Right kidney (tissue), 9 donors: ENCODE measurements around the gene LYRM9.
"Not testable (repeated sequence)": the region's sequence is repeated elsewhere in the genome, so short reads cannot be mapped to it uniquely, and the experiment has no call there.

Experiments used
- DNase-seq: peaks from one replicate; pipeline ENCODE4 v3.0.0-alpha.2; 2016
- long read RNA-seq, 8 donors: transcript quantifications; one replicate each; lab custom pipeline, GENCODE V29; 2026

LYRM9 gene
- long read RNA-seq, donor 1, transcript LYRM9-201 (4 exons, 501 nt), result major isoform, 7 of 24 reads
- long read RNA-seq, donor 1, partial matches to known transcripts, result 14 of 24 reads
- long read RNA-seq, donor 1, other reads (novel, unspliced or antisense), result 0 of 24 reads
- long read RNA-seq, donor 2, partial matches to known transcripts, result 0 of 7 reads
- long read RNA-seq, donor 2, other reads (novel, unspliced or antisense), result 0 of 7 reads
- long read RNA-seq, donor 3, transcript LYRM9-201 (4 exons, 501 nt), result major isoform, 5 of 6 reads
- long read RNA-seq, donor 3, partial matches to known transcripts, result 0 of 6 reads
- long read RNA-seq, donor 3, other reads (novel, unspliced or antisense), result 0 of 6 reads
- long read RNA-seq, donor 4, transcript LYRM9-201 (4 exons, 501 nt), result major isoform, 6 of 8 reads
- long read RNA-seq, donor 4, partial matches to known transcripts, result 0 of 8 reads
- long read RNA-seq, donor 4, other reads (novel, unspliced or antisense), result 0 of 8 reads
- long read RNA-seq, donor 5, transcript LYRM9-201 (4 exons, 501 nt), result major isoform, 7 of 16 reads
- long read RNA-seq, donor 5, partial matches to known transcripts, result 5 of 16 reads
- long read RNA-seq, donor 5, other reads (novel, unspliced or antisense), result 0 of 16 reads
- long read RNA-seq, donor 6, partial matches to known transcripts, result 0 of 6 reads
- long read RNA-seq, donor 6, other reads (novel, unspliced or antisense), result 0 of 6 reads
- long read RNA-seq, donor 7, result 0 reads
- long read RNA-seq, donor 8, transcript LYRM9-201 (4 exons, 501 nt), result major isoform, 5 of 15 reads
- long read RNA-seq, donor 8, partial matches to known transcripts, result 5 of 15 reads
- long read RNA-seq, donor 8, other reads (novel, unspliced or antisense), result 0 of 15 reads

DNA sequence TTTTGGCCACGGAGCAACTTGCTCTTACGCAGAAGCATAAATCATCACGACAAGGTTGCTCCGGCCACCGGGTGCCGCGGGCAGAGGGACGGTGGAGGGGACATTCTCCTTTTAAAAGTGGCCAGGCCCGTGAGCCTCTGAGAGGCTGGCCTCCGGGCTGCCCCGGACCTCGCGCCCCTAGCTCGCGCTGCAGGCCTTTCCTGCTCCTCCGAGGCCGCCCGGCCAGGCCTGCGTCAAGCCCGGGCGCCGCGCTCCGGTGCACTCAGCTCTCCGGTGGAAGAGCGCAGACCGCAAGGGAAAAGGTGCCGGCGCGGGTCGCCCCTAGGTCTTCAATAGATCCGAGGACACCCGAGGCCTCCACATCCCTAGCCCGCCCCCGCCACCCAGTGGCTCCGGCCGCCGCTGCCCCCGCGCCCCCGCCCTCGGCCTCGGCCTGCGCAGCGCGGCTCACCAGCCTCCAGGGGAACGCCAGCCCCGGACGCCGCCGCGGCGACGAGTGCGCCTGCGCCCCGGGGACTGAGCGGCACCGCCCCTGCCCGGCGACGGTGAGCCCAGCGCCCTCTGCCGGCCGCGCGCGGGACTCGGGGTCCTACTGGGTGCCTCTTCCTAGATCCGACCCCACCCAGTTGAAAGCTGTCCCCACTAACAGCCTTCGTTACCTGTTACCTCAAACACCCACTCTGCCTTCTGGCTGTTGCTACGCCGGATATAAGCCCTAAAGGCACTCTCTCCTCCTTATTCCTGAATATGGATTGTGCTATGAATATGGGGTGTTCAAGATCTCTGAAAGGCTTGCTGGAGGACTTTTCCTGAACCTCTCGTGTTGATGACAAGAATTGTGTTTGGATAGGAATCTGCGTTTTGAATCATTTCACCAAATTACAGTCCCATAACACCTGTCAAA is at the start of gene LYRM9:
TSS of gene LYRM9 (minus strand) at position 500 of the 904 bp plus-strand sequence. CDS start 10,671 bp downstream, outside the sequence.
- DNase-seq, result peak; percentile 85

DNA sequence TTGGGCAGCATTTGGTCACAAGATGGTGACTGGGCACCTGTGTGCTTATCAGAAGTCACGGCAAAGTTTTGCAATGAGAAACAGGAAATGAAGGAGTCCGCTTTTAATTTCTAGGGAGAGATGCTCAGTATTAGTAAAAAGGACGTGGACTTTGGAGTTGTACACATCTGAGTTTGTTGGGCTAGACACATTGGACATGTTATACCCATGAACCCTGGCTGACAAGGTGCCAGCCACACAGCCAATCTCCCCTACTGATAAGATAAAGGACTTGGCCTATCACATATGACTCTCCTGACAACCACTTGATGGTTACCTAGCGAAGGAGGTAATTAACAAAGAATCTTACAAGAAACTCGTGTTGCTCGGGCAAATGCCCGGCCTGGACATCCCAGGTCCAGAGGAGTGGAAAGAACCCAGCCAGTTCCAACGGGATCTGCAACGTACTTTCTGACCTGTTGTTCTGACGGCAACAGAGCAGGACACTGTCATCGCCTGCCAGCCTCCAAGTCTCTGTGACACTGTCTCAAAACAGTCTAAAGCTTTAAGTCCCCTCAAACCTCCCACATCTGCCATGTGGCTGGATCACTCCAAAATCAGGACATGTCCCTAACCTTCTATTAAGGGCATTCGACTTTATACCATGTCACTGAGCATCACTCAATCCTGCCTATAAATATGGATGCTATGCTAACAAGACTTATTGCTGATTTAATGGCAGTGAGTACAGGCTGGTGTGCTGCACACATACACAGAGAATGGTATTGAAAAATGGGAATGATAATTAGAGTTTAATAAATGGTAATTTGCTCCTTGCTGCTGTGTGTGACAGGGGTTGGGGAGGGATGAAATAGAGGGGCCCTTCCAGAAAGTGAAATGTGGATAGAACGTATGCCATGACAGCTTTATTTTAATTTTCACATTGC is 47.6 kb upstream of the LYRM9 start:
- no peak for DNase-seq

DNA sequence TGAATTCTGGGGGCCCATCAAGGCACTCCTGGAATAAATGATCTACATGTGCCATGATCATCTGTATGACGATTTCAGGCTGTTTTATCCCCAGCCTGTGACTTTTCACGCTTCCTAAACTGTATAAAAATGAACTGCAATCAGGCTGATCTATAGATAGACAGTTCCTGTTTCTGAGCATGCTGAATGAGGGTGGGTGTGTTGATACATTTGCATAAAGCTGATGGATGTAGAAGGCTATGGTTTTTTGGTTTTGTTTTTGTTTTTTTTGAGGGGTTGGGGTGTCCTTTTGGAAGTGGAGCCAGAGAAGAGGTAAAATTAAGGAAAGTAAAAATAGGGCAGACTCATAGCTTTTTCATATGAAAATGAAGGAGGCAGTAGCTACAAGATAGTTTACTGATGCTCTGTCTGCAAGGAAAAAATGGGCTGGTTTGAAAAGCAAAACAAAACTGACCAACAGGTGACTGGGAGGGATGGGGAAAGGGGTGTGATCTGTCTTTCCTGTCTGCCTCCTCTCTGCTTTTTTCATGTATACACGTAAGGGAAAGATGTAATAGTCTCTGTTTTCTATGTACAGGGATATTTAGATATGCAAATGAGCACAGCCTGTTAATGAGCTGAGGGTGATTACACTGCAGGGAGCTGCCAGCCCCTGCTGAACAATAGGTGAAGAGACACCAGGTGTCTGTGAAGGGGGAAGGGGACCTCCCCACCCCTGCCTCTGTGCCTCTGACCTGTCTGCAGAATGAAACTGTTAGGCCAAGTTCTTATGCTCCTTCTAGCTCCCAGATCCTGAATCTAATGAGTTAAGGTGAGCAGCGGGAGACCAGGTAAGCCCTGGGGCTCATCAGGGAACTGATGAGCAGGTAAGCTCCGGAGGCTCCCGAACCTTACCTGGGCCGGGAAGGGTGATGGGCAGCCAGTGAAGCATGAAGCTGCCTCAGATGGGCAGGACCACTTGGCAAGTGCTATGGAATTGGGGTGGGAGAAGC is 46.6 kb upstream of the LYRM9 start:
- no peak for DNase-seq

DNA sequence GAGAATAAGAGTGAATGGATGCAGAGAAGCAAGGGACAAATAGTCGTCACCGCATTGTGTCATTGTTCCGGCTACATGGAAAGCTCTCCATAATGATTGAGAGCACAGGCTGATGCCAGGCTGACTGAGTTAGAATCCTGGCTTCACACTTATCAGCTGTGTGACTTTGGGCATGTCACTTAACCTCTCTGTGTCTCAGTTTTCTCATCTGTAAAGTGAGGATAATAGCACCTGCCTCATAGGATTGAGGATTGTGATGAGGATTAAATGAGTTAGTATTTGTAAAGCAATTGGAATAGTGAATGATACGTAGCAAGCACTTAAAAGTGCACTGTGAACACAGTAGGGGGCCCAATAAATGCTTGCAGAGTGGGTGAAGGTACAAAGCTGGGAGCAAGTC is 45.7 kb upstream of the LYRM9 start:
- DNase-seq, result no peak

DNA sequence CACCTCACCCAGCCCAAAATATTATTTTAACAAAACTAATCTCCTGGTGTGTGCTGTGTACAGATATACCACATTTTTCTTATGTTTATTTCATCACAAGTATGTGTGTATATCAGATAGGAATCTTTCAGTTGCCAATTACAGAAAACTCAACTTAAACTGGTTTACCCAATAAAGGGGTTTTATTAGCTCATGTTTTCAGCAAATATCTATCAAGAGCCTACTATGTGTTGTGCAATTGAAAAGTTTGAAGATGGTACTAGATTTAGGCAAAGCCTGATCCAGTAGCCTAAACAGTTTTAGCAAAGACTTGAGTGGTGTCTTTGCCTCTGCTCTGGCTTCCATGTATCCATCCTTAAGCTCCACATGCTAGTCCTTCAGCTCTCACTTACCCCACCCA is 45.1 kb upstream of the LYRM9 start:
- no peak for DNase-seq

DNA sequence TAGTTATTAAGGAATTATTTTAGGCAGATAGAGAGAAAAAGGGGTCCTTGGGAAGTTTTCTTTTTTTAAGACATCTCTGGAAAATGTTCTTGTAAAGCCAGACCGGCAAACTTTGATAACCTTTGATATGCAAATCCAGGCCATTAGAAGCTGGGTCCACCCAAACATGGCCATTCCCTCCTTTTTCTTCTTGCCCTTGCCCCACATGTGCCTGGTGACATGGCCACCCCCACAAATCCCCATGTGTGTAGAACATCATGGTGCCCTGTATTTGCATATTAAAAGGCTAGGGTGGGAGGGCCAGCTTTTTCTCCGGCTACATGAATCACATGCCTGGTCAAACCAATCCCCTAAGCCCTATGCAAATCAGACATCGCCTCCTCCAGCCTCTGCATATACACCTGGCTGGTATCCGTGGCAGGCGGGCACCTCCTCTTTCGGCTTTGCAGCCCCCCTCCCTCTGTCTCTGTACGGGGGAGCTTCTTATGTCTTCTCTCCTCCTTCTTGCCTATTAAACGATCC is 43.9 kb upstream of the LYRM9 start:
- no peak for DNase-seq

DNA sequence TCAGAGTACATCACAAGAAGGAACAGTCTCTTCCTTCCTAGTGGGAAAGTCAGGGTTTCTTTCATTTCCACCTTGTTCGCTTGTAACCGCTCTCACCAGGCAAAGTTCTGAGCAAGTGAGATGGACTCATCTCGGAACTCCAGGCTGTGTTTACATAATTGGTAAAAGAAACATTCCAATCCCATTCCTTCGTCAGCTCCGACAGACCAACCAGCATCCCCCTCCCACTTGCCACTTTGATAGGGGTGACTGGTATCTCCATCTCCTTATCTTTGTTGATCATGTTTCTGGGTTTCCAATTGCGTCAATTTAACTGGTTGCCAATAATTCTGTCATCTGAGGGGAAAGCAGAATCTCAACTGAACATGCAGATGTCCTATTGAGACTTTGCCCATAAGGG is 36.8 kb upstream of the LYRM9 start:
- no peak for DNase-seq

DNA sequence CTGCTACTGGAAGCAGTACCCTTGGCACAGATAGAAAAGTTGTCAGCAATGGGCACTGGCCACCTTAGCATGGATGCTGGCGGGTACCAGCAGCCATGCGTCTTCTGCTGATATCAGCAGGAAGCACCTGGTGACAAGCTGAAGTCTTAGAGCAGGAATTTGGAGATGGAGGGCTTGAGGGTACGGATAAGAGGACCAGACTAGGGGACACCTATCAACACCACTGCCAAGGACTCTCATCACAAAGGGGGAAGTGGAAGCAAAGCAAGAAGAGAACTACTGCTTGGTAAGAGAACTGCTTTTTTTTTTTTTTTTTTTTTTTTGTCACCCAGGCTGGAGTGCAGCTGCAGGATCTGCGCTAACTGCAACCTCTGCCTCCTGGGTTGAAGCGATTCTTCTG is 35.4 kb upstream of the LYRM9 start:
- no peak for DNase-seq

DNA sequence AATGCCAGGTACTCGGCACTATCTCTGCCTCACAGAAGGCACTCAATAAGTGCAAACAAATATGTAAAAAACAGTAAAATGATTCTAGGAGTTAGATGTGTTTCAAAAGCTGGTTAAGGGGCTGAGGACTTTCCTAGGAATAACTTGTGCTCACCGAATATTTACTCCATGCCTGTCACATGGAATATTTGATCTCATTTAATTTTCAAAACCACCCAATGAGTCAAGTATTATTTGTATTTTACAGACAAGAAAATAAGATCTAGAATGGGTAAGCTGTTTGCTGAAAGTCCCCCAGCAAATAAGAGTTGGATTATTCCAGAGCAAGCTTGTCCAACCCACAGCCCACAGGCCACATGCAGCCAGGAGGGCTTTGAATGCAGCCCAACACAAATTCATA is 34.6 kb upstream of the LYRM9 start:
- no peak for DNase-seq

DNA sequence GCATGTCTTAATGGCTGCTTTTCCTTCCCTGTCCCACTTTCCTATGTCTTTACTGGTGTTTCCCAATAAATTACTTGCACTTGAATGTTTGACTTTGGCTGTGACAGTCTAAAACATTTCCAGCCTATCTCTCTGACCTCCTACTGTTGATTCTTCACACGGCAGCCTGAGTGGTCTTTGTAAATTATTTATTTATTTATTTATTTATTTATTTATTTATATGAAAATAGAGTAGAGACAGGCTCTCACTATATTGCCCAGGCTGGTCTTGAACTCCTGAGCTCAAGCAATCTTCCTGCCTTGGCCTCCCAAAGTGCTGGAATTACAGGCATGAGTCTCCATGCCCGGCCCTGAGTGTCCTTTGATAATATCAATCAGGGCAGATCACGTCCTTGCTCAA is 28.4 kb upstream of the LYRM9 start:
- no peak for DNase-seq

DNA sequence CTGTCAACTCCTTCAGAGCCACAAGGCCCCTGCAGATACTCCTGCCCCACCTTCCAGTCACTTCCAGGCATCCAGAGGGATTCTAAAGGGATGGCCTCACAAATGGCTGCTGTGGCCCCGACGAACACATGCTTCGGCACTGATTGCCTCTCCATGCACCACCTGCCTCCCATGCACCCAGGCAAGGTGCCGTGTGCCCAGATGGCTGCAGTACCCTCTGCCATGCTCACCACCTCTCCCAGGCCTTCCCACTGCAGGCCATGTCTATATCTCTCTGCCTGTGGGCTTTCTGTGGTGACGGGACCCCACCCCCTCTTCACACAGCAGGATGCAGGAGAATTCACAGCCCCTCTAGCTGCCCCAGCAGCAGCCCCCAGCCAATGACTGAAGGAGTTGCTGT is 27.9 kb upstream of the LYRM9 start:
- no peak for DNase-seq

DNA sequence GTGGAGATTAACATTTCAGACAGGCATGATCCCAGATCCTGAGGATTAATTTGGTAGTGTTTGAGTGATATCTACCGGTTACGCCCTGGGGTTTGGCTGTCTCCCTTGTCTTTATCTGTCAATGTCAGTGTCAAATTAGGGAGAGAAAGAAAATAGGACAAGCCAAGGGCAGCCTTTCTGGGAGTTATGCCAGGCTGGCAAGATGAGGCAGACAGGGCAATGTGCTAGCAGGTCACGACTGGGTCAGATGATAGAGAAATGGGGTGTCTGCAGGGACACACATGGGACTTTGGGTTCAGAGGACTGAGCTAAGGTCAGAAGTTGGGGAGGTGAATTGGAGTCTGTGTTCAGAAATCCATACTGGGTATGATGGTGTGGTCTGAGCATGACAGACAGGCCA is 27.4 kb upstream of the LYRM9 start:
- DNase-seq, result no peak

DNA sequence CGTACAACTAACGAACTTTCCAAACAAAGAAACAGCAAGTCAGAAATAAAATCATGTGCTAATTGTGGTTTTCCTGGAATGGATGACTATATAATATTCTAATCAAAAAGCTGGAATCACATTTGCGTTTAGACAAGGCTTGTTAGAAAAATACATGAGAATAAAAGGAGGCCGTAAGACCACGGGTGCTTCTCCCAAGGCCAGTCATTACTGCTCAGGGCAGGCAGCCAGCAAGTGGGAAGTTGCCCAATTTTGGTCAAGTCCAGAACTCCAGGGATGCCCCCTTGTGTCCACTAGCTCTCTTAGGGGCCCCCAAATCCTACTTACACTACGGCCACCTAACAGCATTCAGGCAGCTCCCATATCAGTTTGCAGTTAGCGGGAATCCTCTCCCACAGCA is 25.9 kb upstream of the LYRM9 start:
- no peak for DNase-seq

DNA sequence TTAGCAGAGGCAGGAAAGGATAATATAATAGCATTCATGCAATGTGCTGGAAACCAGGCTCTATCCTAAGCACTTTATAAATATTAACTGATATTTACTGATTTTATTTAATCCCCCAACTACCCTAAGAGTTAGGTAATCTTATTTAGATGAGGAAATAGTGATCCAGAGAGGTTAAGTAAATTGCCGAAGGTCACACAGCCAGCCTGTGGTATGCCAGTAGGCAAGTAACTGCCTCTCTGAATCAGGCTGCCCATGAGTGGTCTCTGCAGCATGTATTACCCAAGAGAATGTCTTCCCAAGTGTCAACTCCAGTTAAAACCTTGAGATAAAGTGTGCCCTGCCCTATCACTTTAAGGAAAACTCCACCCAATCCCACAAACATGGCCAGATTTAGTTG is 25.3 kb upstream of the LYRM9 start:
- no peak for DNase-seq

DNA sequence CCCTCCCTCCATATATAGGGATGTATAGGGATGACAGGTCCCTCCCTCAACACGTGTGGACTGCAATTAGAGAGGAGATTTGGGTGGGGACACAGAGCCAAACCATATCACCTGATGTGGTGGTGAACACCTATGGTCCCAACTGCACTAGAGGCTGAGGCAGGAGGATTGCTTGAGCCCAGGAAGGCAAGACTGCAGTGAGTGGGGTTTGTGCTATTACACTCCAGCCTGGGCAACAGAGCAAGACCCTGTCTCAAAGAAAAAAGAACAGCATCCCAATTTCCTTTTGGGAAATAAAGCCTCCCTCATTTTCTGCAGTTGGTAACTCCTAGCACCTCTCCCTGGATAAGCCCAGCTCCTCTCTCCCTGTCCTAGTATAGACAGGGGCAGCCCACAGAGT is 23.8 kb upstream of the LYRM9 start:
- DNase-seq, result no peak

DNA sequence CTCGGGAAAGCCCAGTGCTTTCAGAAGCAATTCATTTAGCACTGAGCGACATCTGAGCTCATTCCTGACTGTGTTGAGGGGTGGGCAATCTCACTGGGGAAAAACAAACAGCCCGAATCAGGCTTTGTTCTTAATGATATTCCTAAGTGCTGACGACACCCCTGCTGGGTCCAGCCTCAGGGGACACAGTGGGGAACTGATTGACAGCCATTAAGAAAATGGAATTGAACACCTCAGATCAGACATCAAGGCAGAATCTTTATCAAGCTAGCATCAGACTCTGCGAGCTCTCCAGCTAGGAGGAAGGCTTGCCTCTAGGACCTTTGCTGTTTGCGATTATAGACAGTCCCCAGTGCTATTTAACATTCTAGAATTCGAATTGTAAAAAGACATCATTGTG is 22.5 kb upstream of the LYRM9 start:
- no peak for DNase-seq

DNA sequence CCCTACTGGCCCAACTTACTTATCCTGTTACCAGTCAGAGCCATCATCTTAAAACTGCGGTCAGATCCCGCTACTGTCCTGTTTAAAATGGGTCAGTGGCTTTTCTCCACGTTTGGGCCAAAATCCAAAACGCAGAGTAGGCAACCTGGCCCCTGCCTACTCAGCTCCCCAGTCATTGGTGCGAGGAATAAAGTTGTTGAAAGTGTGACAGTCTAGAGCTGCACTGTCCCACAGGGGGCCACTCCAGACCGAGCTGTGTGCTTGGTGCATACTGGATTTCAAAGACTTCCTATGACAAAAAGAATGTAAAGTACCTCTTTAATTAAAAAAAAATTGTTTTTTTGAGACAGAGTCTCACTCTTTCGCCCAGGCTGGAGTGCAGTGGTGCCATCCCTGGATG is 21.2 kb upstream of the LYRM9 start:
- no peak for DNase-seq

DNA sequence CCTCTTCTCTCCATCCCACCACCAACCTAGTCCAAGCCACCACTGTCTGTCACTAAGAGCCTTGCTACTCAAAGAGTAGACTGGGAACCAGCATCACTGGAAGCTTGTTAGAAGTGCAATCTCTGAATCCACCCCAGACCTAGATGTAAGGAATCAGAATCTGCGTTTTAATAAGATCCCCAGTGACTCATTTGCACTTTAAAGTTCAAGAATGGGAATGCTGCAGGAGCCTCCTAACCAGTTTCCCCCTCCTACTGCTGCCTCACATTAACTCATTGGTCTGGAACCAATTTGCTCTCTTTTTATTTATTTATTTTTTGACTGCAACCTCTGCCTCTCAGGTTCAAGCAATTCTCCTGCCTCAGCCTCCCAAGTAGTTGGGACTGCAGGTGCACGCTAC is 19.8 kb upstream of the LYRM9 start:
- no peak for DNase-seq

DNA sequence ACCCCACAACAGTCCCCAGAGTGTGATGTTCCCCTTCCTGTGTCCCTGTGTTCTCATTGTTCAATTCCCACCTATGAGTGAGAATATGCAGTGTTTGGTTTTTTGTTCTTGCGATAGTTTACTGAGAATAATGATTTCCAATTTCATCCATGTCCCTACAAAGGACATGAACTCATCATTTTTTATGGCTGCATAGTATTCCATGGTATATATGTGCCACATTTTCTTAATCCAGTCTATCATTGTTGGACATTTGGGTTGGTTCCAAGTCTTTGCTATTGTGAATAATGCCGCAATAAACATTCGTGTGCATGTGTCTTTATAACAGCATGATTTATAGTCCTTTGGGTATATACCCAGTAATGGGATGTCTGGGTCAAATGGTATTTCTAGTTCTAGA is 19.1 kb upstream of the LYRM9 start:
- DNase-seq, result not testable (repeated sequence)
